GM21423 (cell line): ENCODE measurements around the gene PLXNA4.

ENCODE experiments used
- ATAC-seq: cut with Tn5 transposase; IDR thresholded peaks from one replicate; pipeline ENCODE4 v1.9.1; 2021; ENCODE audit warnings: mild to moderate bottlenecking, moderate library complexity; ENCODE audit not compliant: unreplicated experiment

Gene PLXNA4

GRCh38 chr7:132537456-132538145, 38.7 kb downstream of the PLXNA4 start:
- ATAC-seq = no peak

DNA sequence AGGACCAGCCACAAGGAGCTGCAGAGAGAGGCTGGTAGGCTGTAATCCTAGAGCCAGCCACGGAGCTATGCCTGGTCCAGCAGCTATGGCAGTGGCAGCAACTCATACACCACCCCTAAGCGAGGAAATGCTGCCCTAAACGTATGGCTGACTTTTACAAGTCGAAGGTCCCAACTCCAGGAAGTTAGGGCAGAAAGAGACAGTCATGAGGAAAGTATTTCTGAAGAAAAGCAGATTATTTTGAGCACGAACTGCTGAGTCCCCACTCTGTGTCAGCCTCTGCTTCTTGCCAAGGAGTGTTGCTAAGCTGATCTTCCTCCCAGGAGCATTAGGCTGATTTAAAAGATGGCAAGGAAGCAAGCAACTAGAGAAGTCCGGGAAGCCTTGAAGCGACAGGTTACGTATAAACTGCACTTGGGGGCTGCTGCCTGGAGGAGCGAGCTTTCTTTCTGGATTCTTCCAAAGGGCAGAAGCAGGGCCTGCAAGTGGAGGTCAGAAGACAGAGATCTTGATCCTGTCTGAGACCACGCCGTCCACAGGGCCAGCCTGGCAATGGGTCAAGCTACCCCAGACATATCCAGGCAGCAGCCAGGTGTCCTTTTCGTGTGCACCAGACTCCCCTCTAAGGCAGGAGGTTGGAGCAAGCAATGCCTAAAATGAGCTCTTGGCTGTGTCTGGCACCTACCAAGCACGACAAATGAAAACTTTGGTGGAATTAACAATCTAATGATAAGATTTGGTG, 39.4 kb downstream of the PLXNA4 start:
- ATAC-seq = no peak

DNA sequence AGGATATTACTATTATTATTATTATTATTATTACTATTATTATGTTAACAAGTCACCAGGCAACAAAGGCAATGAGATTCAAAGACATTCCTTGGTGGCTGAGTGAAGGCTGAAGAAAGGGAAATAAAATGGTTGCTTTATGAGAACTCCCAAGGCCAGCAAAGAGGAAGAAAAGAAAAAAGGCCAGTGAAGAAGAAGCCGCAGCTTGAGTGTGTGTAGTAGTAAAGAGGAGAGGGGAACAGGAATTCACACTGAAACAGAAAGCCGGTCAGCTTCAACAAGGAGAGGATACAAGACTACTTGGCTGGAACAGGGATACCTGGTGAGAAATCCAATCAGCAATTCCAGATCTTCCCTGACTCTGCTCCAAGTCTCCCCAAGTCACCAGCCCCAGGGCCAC, 42.4 kb downstream of the PLXNA4 start:
- ATAC-seq = no peak

- no peak for ATAC-seq
These were observed 44.0 kb downstream of the PLXNA4 start for GRCh38 chr7:132532281-132532680.

DNA sequence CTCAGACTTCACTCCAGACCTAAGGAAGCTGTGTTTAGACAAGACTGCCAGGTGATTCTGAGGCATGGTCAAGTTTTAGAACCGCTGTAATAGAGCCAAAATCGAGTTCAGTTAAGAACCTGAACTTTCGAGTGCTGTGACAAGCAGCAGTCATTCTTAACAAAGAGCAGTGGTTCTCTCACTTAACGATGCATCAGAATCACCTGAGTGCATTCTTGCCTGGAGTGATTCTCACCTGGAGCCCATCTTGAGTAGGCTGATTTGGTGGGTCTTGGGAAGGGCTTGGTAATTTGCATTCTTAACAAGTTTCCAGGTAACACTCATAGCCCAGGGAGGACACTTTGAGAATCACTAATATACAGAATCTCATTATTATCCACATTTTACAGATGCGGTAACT, 44.7 kb downstream of the PLXNA4 start:
- ATAC-seq = no peak

- ATAC-seq = no peak
These were observed 47.6 kb downstream of the PLXNA4 start for GRCh38 chr7:132528695-132529094.

DNA sequence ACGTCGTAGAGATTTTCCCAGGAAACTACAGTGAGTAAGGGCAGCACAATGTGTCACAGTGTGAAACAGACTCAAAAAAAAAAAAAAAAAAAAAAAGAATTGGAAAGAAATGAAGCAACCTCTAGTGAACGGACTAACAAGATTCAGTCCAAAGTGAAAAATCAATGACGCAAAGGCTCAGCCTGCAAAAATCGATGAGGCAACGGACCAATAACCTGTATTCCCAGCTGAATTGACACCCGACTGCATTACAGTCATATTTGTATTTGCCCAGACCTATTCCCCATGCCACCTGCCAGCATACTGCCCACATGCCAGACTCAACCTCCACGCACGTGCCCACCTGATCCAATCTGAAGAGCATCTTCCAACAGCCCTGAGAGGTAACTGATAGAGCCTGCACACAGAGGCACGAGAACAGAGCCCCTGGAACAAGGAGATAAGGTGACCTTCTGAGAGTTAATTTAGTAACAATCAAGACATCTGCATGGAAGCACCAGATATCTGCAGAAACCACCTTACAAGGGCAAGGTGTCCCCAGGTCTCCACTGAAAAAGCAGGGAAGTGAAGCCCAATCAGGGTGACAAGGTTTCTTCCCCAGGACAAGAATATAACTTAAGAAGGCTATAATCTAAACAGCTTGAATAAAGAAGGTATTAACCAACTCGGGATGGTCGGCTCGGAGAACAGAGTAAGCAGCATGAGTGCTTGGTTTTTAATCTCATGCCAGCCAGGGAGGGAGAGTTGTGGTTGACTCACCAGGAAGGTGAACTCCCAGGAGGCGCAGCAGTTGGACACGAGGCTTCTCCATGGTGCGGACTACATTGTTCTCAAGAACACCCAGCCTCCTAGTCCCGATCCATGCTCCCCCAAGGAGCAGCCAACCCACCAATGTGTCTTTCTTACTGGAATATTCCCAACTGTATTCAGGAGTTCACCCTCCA, 48.5 kb downstream of the PLXNA4 start:
- no peak for ATAC-seq

DNA sequence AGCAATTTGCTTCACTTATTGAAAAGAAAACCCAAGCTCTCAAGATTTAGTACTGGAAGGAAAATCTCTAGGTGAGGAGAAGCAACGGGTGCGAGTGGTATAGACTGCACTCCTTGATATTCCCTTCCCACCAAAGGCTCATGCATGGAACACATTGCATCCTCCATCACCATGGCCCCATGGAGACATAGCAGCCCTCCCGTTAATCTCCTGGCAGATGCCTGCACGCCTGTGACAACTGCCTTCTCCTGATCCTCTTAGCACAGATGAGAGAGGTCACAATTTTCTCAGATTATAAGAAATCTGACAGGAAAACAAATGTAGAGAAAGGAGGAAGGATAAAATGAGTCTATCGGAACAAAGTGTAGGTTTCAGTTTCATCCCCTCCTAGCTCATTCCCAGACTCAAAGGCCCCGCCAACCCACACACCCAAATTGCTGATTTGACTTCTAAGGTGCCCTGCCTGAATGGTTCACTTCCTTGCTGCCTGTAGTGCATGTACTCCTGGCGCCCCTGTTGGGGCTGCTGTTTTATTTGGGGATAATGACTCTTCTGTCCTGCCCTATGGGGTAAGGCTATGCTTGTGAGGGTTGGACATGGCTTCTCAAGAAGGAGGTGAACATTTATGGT, 50.0 kb downstream of the PLXNA4 start:
- no peak for ATAC-seq

DNA sequence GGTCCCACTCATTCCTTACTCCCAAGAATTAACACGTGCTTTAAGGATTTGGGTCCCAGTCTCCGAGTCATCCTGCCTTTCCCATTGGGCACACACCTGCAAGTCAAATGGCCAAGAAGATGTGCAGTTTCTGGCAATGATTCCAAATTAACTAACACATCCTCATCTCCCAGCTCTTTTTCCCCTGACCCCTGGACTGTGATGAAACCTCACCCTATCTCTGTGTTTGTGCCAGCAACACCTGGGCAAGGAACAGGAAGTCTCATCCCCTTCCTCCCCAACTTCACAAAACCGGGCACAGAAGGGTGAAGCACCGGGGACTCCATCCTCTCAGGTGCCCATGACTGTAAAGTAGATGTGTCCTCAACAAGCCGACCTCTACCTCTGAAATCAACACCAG, 54.8 kb downstream of the PLXNA4 start:
- ATAC-seq = no peak

GRCh38 chr7:132520591-132521280, 55.5 kb downstream of the PLXNA4 start:
- no peak for ATAC-seq

GRCh38 chr7:132519936-132520335, 56.3 kb downstream of the PLXNA4 start:
- ATAC-seq = no peak

DNA sequence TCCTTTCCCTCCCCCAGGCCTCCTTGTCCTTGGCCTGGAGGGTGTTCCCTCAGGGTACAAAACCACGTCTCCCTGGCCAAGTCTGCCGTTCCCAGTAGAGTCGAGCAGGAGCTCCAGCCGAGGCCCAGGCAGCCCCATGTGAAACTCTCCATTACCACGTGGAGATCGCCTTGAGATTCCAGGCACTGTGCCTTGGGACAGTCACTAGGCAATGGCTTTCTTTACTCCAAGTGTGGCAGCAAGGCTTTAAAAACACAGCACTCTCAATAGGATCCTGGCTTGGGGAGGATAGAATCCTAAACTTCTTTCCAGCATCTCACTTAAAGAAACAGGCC, 57.5 kb downstream of the PLXNA4 start:
- no peak for ATAC-seq

DNA sequence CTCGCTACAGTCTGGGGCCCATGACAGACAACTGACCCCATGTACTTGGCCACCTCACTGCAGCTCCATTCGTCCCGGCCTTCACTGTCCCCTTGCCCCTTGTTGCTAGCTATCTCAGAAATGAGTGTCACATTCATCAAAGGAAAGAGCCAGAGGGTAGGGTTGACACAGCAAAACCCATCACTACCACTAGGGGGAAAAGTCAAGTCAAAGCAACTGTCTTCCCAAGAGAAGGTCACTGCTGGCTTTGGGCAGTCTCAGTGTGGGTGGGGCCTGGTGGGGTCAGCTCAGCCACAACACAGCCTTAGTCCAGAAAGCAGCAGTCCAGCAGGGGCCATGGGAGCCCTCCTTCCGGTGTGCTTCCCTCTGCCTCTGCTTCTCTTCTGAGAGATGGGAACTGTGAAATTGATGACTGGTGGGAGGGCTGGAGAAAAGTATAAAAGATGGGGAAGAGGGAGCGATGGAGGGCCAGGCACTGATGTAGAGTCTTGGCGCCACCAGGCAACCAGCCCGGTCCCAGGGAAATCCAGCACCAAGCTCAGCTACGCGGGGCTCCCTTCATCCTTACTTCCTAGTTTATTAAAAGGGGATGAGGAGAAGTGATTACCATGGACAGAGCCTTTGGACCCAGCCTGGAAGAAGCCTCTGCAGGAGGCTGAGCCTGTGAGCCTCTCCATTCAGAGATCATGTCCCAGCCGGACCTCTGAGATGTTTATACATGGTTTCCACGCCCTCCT, 58.0 kb downstream of the PLXNA4 start:
- no peak for ATAC-seq

DNA sequence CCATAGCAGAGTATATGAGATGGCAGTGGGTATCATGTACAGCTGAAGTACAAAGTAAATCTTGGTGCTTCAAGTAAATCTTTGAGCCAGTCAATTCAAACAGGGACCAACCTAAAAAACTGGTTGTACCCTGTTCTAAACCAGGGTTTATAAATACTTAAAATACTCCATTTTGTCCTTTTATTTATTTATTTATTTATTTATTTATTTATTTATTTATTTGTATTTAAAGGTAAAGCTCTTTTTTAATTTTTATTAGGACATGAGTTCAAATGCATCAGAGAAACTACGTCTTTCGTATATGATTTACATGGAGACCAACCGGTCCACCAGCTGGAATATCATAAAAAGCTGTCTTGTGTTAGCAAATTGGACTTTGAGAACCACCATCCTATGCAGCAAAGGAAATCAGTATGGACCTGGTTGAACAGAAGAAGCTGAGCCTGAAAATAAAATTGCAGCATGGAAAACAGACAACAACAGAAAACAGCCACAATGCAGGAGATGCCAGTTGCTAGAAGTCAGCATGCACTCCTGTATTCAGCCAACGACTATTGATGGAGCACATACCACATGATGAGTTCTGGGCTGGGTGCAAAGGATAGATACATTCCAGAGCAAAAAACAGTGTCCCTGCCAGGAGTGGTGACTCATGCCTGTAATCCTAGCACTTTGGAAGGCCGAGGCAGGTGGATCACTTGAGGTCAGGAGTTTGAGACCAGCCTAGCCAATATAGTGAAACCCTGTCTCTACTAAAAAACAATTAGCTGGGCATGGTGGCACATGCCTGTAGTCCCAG, 60.0 kb downstream of the PLXNA4 start:
- no peak for ATAC-seq

- no peak for ATAC-seq
These were observed 61.1 kb downstream of the PLXNA4 start for GRCh38 chr7:132515181-132515580.

DNA sequence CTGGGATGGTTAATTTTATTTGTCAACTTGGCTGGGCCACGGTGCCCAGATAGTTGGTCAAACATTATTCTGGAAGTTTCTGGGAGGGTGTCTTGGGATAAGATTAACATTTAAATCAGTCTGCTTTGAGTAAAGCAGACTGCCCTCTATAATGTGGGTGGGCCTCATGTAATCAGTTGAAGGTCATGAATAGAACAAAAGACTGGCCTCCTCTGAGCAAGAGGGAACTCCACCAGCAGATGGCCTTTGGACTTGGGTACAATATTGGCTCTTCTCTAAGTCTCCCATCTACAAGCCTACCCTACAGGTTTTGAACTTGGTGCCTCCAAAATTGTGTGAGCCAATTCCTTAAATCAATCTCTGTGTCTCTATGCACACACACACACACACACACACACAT, 61.8 kb downstream of the PLXNA4 start:
- no peak for ATAC-seq

GRCh38 chr7:132511921-132512320, 64.3 kb downstream of the PLXNA4 start:
- ATAC-seq = no peak

- no peak for ATAC-seq
These were observed 64.9 kb downstream of the PLXNA4 start for GRCh38 chr7:132511387-132511786.

DNA sequence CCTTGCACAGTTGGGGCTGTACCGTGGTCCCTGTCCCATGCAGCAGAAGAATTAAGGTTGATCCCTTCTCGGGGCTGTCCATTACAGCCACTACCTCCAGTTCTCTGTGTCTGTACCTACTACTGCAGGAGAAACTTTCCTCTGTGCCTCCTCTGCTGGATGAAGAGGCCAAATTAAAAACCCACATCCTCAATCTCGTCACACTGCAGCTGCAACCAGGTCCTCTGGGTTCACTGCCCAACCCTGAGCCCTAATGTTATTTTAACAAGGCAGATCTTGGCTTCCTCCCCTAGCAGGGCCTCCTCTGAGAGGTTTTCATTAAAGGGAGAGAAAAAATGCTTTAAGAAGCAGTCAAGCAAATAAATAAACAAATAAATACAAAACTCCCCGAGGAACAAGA, 66.6 kb downstream of the PLXNA4 start:
- no peak for ATAC-seq
